ENCODE data around the gene ITIH5.

The ITIH5 gene

GRCh38 chr10:7546385-7546967, 120.3 kb downstream of the ITIH5 start:
- TF ChIP-seq POLR2A (IDR thresholded peaks at IDR 0.05; ENCODE audit: extremely low read depth, insufficient read length) (no peak), CTCF (IDR thresholded peaks at IDR 0.05; ENCODE audit: low read depth, low read length) (no peak), MYC (IDR thresholded peaks at IDR 0.05; ENCODE audit: low read depth, low read length) (no peak), MAX (IDR thresholded peaks at IDR 0.05; ENCODE audit: low read depth, low read length) (no peak)
- DNase-seq (ENCODE audit: low read depth) = no peak
- H3K4me3 ChIP-seq (ENCODE audit: low read depth, low read length) = no peak overlapping the region

- no peak overlapping the region for H3K4me3 ChIP-seq (ENCODE audit: low read depth, low read length)
- no peak for TF ChIP-seq CTCF (IDR thresholded peaks at IDR 0.05; ENCODE audit: low read depth, low read length)
- TF ChIP-seq POLR2A (IDR thresholded peaks at IDR 0.05; ENCODE audit: extremely low read depth, insufficient read length) = no peak
- TF ChIP-seq MAX (IDR thresholded peaks at IDR 0.05; ENCODE audit: low read depth, low read length) = no peak
- no peak for TF ChIP-seq MYC (IDR thresholded peaks at IDR 0.05; ENCODE audit: low read depth, low read length)
- no peak for DNase-seq (ENCODE audit: low read depth)
Observed at GRCh38 chr10:7545792-7546191, 121.0 kb downstream of the ITIH5 start.

GRCh38 chr10:7545261-7545660, 121.5 kb downstream of the ITIH5 start:
- no peak overlapping the region for H3K4me3 ChIP-seq (ENCODE audit: low read depth, low read length)
- TF ChIP-seq POLR2A (IDR thresholded peaks at IDR 0.05; ENCODE audit: extremely low read depth, insufficient read length) = no peak
- TF ChIP-seq CTCF (IDR thresholded peaks at IDR 0.05; ENCODE audit: low read depth, low read length) = no peak
- TF ChIP-seq MAX (IDR thresholded peaks at IDR 0.05; ENCODE audit: low read depth, low read length) = no peak
- DNase-seq (ENCODE audit: low read depth) = no peak

- no peak for TF ChIP-seq POLR2A (IDR thresholded peaks at IDR 0.05; ENCODE audit: extremely low read depth, insufficient read length)
- no peak for TF ChIP-seq CTCF (IDR thresholded peaks at IDR 0.05; ENCODE audit: low read depth, low read length)
- TF ChIP-seq MAX (IDR thresholded peaks at IDR 0.05; ENCODE audit: low read depth, low read length) = no peak
- TF ChIP-seq MYC (IDR thresholded peaks at IDR 0.05; ENCODE audit: low read depth, low read length) = no peak
- no peak overlapping the region for H3K4me3 ChIP-seq (ENCODE audit: low read depth, low read length)
- no peak for DNase-seq (ENCODE audit: low read depth)
Observed at GRCh38 chr10:7544203-7544602, 122.6 kb downstream of the ITIH5 start.

GRCh38 chr10:7542189-7542914, 124.4 kb downstream of the ITIH5 start:
- no peak for DNase-seq (ENCODE audit: low read depth)
- TF ChIP-seq MYC (IDR thresholded peaks at IDR 0.05; ENCODE audit: low read depth, low read length) = no peak
- TF ChIP-seq MAX (IDR thresholded peaks at IDR 0.05; ENCODE audit: low read depth, low read length) = no peak
- no peak for TF ChIP-seq POLR2A (IDR thresholded peaks at IDR 0.05; ENCODE audit: extremely low read depth, insufficient read length)
- no peak for TF ChIP-seq CTCF (IDR thresholded peaks at IDR 0.05; ENCODE audit: low read depth, low read length)
- no peak overlapping the region for H3K4me3 ChIP-seq (ENCODE audit: low read depth, low read length)

Data from NB4 (cell line).